ENCODE measurements around the gene HCN2.

HCN2 gene

GRCh38 chr19:658916-659839, 69.5 kb downstream of the HCN2 start:
- no peak for DNase-seq

DNA sequence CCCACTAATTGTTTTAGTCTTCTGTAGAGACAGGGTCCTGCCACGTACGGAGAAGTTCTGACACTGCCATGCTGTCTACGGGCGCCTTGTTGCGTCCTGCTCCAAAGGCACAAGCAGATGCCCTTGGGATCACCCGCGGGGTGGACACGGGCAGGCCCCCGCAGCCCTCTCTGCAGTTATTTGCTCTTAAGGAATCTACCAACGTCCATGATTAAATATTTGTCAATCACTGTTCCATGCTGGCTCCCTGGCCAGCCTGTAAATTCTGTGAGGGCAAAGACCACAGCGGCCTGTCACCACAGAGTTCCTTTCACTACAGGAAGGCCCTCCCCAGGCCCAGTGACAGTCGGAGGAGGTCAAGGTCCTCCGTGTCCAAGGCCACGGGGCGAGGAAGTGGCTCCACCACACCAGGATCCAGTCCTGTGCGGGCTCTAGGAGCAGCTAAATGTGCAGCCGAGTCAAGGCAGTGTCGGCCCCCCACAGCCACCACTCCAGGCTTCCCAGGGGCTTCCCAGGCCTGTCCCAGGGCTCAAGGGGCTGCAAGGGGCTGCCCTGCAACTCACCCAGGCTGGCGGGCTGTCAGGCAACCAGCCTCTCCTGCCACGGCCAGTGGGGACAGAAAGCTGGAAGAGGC, 71.2 kb downstream of the HCN2 start:
- DNase-seq, result no peak

DNA sequence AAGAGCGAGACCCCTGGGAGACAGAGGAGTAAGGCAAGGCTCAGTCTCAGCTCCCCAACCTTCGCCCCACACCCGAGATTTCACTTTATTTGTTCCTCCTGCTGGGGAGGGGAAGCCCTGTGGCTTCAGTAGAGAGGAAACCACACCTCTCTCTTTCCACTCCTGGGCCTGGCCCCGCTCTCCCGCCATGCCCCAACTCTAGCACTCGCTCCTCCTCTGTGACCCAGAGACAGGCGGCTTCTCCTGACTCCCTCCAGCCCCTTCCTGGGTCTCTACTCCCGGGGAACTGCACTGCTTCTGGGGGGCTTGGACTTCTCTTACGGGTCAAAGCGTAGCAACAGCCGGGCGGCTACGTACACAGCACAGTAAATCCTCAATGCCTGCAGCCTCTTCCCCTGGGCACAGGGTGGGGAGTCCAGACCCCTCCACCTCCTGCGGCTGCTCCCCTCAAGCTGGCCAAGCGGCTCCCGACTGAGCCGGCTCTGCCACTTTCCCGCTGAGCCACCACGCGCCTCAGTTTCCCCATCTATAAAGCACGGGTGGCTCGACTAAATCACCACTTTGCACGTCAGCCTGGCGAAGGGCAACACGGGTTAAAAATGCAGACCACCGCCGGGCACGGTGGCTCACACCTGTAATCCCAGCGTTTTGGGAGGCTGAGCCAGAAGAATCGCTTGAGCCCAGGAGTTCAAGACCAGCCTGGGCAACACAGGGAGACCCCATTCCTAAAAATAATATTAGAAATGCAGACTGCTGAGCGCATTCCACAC, 71.9 kb downstream of the HCN2 start:
- no peak for DNase-seq

- peak; percentile 32 for DNase-seq
Observed at GRCh38 chr19:662207-662961, 72.7 kb downstream of the HCN2 start.

- peak; percentile 77 for DNase-seq
Observed at GRCh38 chr19:662962-663681, 73.4 kb downstream of the HCN2 start, which contains the start of gene RNF126. TSS of gene RNF126 (minus strand) at chr19:663214. CDS start at chr19:663121, 93 bp downstream.

GRCh38 chr19:663682-664117, 74.0 kb downstream of the HCN2 start:
- DNase-seq, result no peak

- peak; percentile 67 for DNase-seq
Observed at GRCh38 chr19:664913-665443, 75.3 kb downstream of the HCN2 start.
